ENCODE data around the gene CCZ1B.
"Not testable (repeated sequence)": the region's sequence is repeated elsewhere in the genome, so short reads cannot be mapped to it uniquely, and the experiment has no call there.

The CCZ1B gene

DNA sequence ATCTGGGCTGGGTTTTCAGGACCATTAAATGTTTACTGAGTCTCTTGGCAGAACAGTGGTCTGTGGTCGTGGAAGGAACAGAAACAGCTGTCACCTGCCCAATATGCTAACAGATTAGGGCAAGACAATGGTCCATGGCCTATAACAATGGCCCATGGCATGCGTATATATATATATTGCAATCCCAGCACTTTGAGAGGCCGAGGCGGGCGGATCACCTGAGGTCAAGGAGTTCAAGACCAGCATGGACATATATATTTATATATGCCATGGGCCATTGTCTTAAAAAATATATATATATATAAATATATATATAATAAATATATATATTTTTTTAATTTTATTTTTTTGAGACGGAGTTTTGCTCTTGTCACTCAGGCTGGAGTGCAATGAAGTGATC lies 44.5 kb downstream of the CCZ1B start:
- H3K27me3 Mint-ChIP-seq; H3K27ac Mint-ChIP-seq (ENCODE audit: low read depth); H3K4me1 Mint-ChIP-seq; H3K9me3 Mint-ChIP-seq; DNase-seq (ENCODE audit: low spot score in 2 of 2); H3K4me3 Mint-ChIP-seq; H3K36me3 Mint-ChIP-seq (ENCODE audit: insufficient read depth); ATAC-seq (replicated peaks; ENCODE audit: extremely low read depth, poor library complexity, severe bottlenecking): not testable (repeated sequence)

DNA sequence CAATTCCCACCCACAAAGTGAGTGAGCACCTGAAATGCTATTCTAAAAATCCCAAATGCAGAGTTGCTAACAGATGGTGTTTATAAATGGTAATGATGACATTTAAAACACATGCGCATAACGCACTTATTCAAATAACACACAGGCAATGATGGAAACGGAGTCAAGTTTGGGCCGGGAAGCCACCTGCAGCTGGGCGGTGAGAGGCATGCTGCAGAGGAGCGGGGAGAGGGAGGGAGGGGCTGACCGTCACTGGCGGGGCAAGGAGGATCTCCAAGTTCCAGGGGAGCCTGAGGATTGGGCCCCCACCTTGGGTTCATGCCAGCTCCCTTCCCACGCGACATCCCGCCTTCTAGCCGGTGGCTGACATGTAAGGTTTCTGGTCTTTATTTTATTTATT lies 64.9 kb downstream of the CCZ1B start:
- not testable (repeated sequence) for H3K4me3 Mint-ChIP-seq; DNase-seq (ENCODE audit: low spot score in 2 of 2); ATAC-seq (replicated peaks; ENCODE audit: extremely low read depth, poor library complexity, severe bottlenecking); H3K27me3 Mint-ChIP-seq; H3K4me1 Mint-ChIP-seq; H3K27ac Mint-ChIP-seq (ENCODE audit: low read depth); H3K36me3 Mint-ChIP-seq (ENCODE audit: insufficient read depth); H3K9me3 Mint-ChIP-seq

DNA sequence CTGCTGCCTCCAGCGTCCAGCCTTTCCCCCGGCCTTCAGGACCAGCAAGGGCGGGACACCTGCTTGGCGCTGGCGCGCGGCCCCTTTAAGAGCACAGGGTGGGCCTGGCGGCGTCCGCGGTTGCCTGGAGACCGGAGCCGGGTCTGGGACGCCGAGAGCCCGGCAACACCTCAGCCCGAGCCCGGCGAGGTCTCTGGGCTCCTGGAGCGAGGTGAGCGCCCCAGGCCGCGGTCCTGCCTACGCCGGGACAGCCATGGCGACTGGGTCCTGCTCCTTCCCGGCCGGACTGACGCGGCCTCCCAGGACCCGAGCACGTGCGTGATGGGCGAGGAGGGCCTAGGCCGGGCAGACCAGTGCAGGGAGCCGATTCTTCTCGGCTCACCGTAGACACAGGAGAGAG lies 72.1 kb downstream of the CCZ1B start, which contains the start of gene RSPH10B2:
Gene RSPH10B2, plus strand, starts transcription at position 140 of the 400 bp plus-strand sequence. CDS start 3,575 bp downstream, outside the sequence.
- H3K27me3 Mint-ChIP-seq; H3K36me3 Mint-ChIP-seq (ENCODE audit: insufficient read depth); H3K9me3 Mint-ChIP-seq; H3K4me3 Mint-ChIP-seq; H3K4me1 Mint-ChIP-seq; ATAC-seq (replicated peaks; ENCODE audit: extremely low read depth, poor library complexity, severe bottlenecking); DNase-seq (ENCODE audit: low spot score in 2 of 2); H3K27ac Mint-ChIP-seq (ENCODE audit: low read depth): not testable (repeated sequence)

DNA sequence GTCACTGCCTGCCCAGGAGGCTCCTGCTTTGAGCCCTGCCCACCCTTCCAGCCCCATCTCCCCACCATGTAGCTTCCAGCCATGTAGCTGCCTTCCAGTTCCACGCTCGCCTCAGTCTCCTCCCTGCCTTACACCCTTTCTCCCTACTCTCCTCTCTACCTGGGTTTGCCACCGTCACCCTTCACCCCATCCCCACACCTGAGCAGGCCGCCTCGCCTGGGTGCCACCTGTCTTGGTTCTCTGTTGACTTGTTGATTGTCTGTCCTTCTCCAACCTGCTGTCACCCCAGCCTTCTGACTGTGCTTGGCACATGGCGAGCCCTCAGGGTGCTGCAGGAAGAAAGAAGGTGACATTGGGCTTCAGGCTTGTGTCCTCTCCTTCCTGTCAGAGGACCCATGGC lies 75.9 kb downstream of the CCZ1B start:
- not testable (repeated sequence) for ATAC-seq (replicated peaks; ENCODE audit: extremely low read depth, poor library complexity, severe bottlenecking); H3K4me3 Mint-ChIP-seq; H3K27me3 Mint-ChIP-seq; DNase-seq (ENCODE audit: low spot score in 2 of 2); H3K27ac Mint-ChIP-seq (ENCODE audit: low read depth); H3K9me3 Mint-ChIP-seq; H3K4me1 Mint-ChIP-seq
- peaks cover 19% of the 10 kb centered on the region for H3K36me3 Mint-ChIP-seq (ENCODE audit: insufficient read depth)

DNA sequence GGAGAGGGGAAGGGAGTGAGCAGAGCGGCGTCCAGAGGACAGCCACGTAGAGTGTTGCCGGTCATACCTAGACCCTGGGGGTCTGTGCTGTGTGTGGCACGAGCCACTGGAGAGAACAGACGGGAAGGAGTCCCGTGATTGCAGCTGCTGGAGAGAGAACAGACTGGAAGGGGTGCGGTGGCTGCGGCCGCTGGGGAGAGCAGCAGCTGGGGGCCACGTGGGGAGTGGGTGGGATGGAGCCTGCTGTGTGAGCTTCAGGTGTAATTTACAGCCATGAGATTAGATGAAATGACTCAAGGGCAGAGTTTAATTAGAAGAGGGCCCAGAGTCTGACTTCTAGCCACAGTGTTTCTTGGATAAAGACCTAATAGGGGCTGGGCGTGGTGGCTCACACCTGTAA lies 76.7 kb downstream of the CCZ1B start:
- ATAC-seq (replicated peaks; ENCODE audit: extremely low read depth, poor library complexity, severe bottlenecking); H3K27ac Mint-ChIP-seq (ENCODE audit: low read depth); H3K4me1 Mint-ChIP-seq; DNase-seq (ENCODE audit: low spot score in 2 of 2); H3K27me3 Mint-ChIP-seq; H3K9me3 Mint-ChIP-seq; H3K4me3 Mint-ChIP-seq: not testable (repeated sequence)
- peaks cover 25% of the 10 kb centered on the region for H3K36me3 Mint-ChIP-seq (ENCODE audit: insufficient read depth)

All from central memory CD8-positive, alpha-beta T cell (primary cell).